Activated CD8-positive, alpha-beta T cell treated with anti-CD3 and anti-CD28 coated beads, Interleukin-2, amount 10 ng/mL, durations not matched to agents 7 days and 5 days (primary cell): ENCODE results near the gene LPAR5. TPM values are rescaled to one million over a fixed set of nuclear protein-coding genes. Genes with fewer than 3 reads are reported as not detected.

Experiments used
- ATAC-seq: fragments of 150-1000 bp; cut with Tn5 transposase; one replicate; pipeline ENCODE4 v1.10.0; 2021; ENCODE audit warnings: moderate library complexity
- CTCF ChIA-PET: fragments of 350-600 bp; sonication (Branson Sonifier 250); formaldehyde crosslinking; loops from one replicate; lab custom pipeline; 2021; ENCODE audit warnings: antibody characterized with exemption; lab: Charles Lee
- POLR2A ChIA-PET: fragments of 350-600 bp; sonication (Branson Sonifier 250); formaldehyde crosslinking; loops from one replicate; lab custom pipeline; 2021; ENCODE audit warnings: antibody characterized with exemption; lab: Charles Lee
- DNase-seq: peaks from one replicate; pipeline ENCODE4 v3.0.0-alpha.2; 2020
- H3K27ac Mint-ChIP-seq: one replicate; pipeline ENCODE4 v1.8.0; 2021; ENCODE audit warnings: mild to moderate bottlenecking, mixed read lengths
- H3K27me3 Mint-ChIP-seq: one replicate; pipeline ENCODE4 v1.8.0; 2021; ENCODE audit warnings: low read depth, mixed read lengths
- H3K36me3 Mint-ChIP-seq: one replicate; pipeline ENCODE4 v1.8.0; 2021; ENCODE audit warnings: low read depth, mixed read lengths
- H3K4me1 Mint-ChIP-seq: one replicate; pipeline ENCODE4 v1.8.0; 2021; ENCODE audit warnings: low read depth, mixed read lengths
- H3K4me3 Mint-ChIP-seq: one replicate; pipeline ENCODE4 v1.8.0; 2021; ENCODE audit warnings: mild to moderate bottlenecking, mixed read lengths
- H3K9me3 Mint-ChIP-seq: one replicate; pipeline ENCODE4 v1.8.0; 2022; ENCODE audit warnings: mixed read lengths; ENCODE audit not compliant: insufficient read depth
- total RNA-seq, 2 experiments: library from RNA; stranded (reverse); gene quantifications; one replicate each; pipeline ENCODE4 v1.2.3, GENCODE V29; 2021

Gene LPAR5
- 10 to 100 TPM; 16.5 to 16.8 TPM for total RNA-seq

- H3K36me3 Mint-ChIP-seq = peaks cover 2% of the 10 kb centered on the region
- POLR2A ChIA-PET = interaction anchor here (0.7 to 2.0 kb wide), 18 partner anchors 8 to 138 kb away, joined by 3 to 10 read pairs (median 4); partner anchors contain the start of genes ACRBP, COPS7A, MLF2 and ZNF384
- DNase-seq = peak; percentile 72
Measured at GRCh38 chr12:6635856-6636531, at the start of gene LPAR5. Gene LPAR5 (minus strand): TSS chr12:6635959. CDS start chr12:6621248, 14,711 bp downstream.

GRCh38 chr12:6684609-6685008, 48.9 kb upstream of the LPAR5 start:
- no peaks in the 10 kb centered on the region for H3K9me3 Mint-ChIP-seq
- peak overlapping the region; percentile 61 for H3K27ac Mint-ChIP-seq
- peaks cover 61% of the 10 kb centered on the region for H3K36me3 Mint-ChIP-seq
- H3K4me3 Mint-ChIP-seq = no peak overlapping the region
- H3K27me3 Mint-ChIP-seq = no peaks in the 10 kb centered on the region
- POLR2A ChIA-PET = interaction anchor here (0.7 to 1.5 kb wide), 3 partner anchors 15 to 64 kb away, joined by 3 to 4 read pairs (median 4); partner anchors contain the start of gene LPAR5
- H3K4me1 Mint-ChIP-seq = peaks cover 51% of the 10 kb centered on the region
- CTCF ChIA-PET = interaction anchor here (0.8 to 2.2 kb wide), 31 partner anchors 9 to 261 kb away, joined by 3 to 33 read pairs (median 5); partner anchors contain the start of genes COPS7A and USP5
- ATAC-seq (no peak), DNase-seq (peak; percentile 74)

More at GRCh38 chr12:6635856-6636531, at the start of gene LPAR5:
- Mint-ChIP-seq H3K27ac (peak within 1 kb of the TSS; percentile 89), H3K4me3 (peak within 1 kb of the TSS; percentile 77), H3K27me3 (no peaks in the 10 kb centered on the region), H3K4me1 (peaks cover 59% of the 10 kb centered on the region), H3K9me3 (no peaks in the 10 kb centered on the region)
- CTCF ChIA-PET = interaction anchor here (1.0 to 1.7 kb wide), 9 partner anchors 9 to 329 kb away, joined by 3 to 11 read pairs (median 4); partner anchors contain the start of genes PTMS and ZNF384
- ATAC-seq = peak; percentile 70

GRCh38 chr12:6676962-6677361, 41.2 kb upstream of the LPAR5 start:
- ATAC-seq (no peak), DNase-seq (no peak)
- H3K9me3 Mint-ChIP-seq = no peaks in the 10 kb centered on the region
- no peaks in the 10 kb centered on the region for H3K27me3 Mint-ChIP-seq
- H3K36me3 Mint-ChIP-seq = peaks cover 70% of the 10 kb centered on the region
- CTCF ChIA-PET = interaction anchor here (0.9 kb wide), 1 partner anchor 106 kb away, joined by 4 read pairs; no protein-coding TSS in a partner anchor
- POLR2A ChIA-PET = interaction anchor here (1.5 kb wide), 1 partner anchor 12 kb away, joined by 8 read pairs; the partner anchor contains the start of gene ZNF384
- peaks cover 4% of the 10 kb centered on the region for H3K4me1 Mint-ChIP-seq
- H3K27ac Mint-ChIP-seq = no peak overlapping the region
- no peak overlapping the region for H3K4me3 Mint-ChIP-seq

GRCh38 chr12:6672143-6672542, 36.4 kb upstream of the LPAR5 start:
- Mint-ChIP-seq H3K36me3 (peaks cover 76% of the 10 kb centered on the region), H3K27me3 (no peaks in the 10 kb centered on the region), H3K27ac (no peak overlapping the region), H3K4me3 (no peak overlapping the region), H3K4me1 (no peaks in the 10 kb centered on the region), H3K9me3 (no peaks in the 10 kb centered on the region)
- POLR2A ChIA-PET = no interaction called here
- CTCF ChIA-PET = interaction anchor here (1.0 kb wide), 1 partner anchor 12 kb away, joined by 3 read pairs; no protein-coding TSS in a partner anchor
- DNase-seq (no peak), ATAC-seq (no peak)

DNA sequence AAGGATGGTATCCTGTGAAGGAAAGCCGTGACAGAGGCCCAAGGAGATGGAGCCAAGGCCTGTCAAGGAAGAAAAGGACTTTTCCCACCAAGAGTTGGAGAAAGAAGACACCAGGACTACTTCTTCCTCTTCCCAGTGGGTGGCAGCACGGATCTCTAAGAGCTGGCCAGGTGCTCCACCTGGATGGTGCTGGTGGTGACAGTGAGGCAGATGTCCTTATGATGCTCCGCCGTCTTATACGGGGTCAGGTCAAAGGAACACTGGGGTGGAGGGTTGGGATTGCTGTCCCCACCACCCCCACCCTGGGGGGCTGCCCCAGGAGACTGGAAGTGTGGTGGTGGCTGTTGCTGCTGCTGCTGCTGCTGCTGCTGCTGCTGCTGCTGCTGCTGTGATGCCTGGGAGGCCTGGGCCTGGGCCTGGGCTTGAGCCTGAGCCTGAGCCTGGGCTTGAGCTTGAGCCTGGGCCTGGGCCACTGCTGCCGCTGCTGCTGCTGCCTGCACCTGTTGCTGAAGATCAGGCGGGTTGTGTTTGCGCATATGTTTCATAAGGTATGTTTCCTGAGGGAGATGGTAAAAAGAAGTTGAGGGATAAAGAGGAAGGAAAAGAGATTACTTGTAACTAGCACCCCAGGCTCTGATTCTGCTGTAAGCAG, 31.9 kb upstream of the LPAR5 start:
- CTCF ChIA-PET = interaction anchor here (1.2 to 2.4 kb wide), 2 partner anchors 12 to 17 kb away, joined by 3 to 7 read pairs; no protein-coding TSS in a partner anchor

DNA sequence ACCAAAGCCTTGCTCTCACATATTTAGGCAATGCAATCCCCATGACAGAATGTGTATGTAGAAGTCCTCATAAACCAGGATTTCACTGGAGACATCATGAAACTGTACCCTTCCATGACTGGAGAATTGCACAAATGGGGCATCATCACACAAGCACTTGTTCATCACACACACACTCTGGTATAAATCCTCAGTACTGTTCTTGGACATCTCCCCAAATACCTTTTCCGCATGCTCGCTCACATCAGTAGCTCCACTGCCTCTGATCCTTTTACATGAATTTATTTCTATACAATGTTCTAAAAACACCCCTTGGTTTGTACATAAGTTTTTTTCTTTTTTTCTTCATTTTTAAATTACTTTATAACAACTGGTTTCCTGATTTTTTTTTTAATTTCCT, 30.5 kb upstream of the LPAR5 start:
- no peak overlapping the region for H3K4me3 Mint-ChIP-seq
- POLR2A ChIA-PET = no interaction called here
- CTCF ChIA-PET = interaction anchor here (3.0 kb wide), 1 partner anchor 46 kb away, joined by 12 read pairs; no protein-coding TSS in a partner anchor

More for the DNA sequence above, 31.9 kb upstream of the LPAR5 start:
- DNase-seq (no peak), ATAC-seq (no peak)
- Mint-ChIP-seq H3K36me3 (peaks cover 66% of the 10 kb centered on the region), H3K27ac (peak overlapping the region; percentile 10), H3K27me3 (no peaks in the 10 kb centered on the region), H3K4me3 (no peak overlapping the region), H3K4me1 (peaks cover 13% of the 10 kb centered on the region), H3K9me3 (no peaks in the 10 kb centered on the region)
- POLR2A ChIA-PET = no interaction called here

GRCh38 chr12:6664902-6665301, 29.1 kb upstream of the LPAR5 start:
- no peaks in the 10 kb centered on the region for H3K27me3 Mint-ChIP-seq
- peaks cover 41% of the 10 kb centered on the region for H3K36me3 Mint-ChIP-seq
- peaks cover 22% of the 10 kb centered on the region for H3K4me1 Mint-ChIP-seq
- POLR2A ChIA-PET = interaction anchor here (0.6 to 1.7 kb wide), 5 partner anchors 24 to 60 kb away, joined by 3 to 7 read pairs (median 4); partner anchors contain the start of gene ZNF384
- DNase-seq (no peak), ATAC-seq (no peak)
- H3K4me3 Mint-ChIP-seq = no peak overlapping the region
- H3K27ac Mint-ChIP-seq = peak overlapping the region; percentile 94
- CTCF ChIA-PET = interaction anchor here (0.7 to 3.0 kb wide), 6 partner anchors 9 to 51 kb away, joined by 3 to 12 read pairs (median 5); partner anchors contain the start of gene ZNF384
- H3K9me3 Mint-ChIP-seq = no peaks in the 10 kb centered on the region

More for the DNA sequence above, 30.5 kb upstream of the LPAR5 start:
- no peaks in the 10 kb centered on the region for H3K9me3 Mint-ChIP-seq
- H3K36me3 Mint-ChIP-seq = peaks cover 52% of the 10 kb centered on the region
- peaks cover 22% of the 10 kb centered on the region for H3K4me1 Mint-ChIP-seq
- no peak for ATAC-seq
- no peak for DNase-seq
- H3K27ac Mint-ChIP-seq = no peak overlapping the region
- H3K27me3 Mint-ChIP-seq = no peaks in the 10 kb centered on the region

DNA sequence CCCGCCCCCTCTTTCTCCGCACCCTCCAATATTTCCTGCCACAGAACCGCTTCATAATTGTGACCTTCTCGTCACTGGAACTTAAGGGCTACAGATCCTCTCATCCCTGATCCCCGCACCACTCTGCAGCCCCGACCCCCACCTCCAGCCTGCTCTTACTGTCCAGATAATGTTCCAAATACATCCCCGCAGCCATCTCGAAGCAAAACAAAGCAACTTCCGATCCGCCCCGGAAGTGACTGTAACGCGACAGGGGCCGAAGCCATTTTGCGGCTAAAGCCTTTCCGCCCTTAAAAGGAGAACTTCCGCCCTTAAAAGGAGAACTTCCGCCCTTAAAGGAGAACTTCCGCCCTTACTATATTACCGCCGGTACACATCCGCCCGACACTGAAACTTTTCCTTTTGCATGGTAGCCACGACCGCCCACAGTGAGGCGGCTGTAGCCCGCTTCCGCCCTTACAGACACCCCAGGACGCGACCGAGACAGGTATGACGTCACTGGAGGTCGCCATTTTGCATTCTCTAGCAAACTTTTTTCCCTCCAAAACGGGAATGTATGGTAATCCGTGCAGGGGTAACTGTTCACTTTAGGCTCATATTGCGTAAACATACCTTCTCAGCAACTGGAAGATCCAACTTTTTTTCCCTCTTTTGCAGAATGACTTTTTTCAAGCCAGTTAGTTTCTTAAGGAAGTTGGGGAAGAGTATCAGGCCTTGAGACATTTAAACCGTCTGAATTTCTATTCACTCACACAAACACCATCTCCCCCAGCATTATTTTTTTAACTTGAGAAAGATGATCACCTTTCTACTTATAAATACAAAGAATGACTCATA, 27.4 kb upstream of the LPAR5 start, which contains the start of gene ING4:
TSS of gene ING4 (minus strand) at position 214 of the 837 bp plus-strand sequence. CDS start at position 196, 18 bp downstream.
- Mint-ChIP-seq H3K27me3 (no peaks in the 10 kb centered on the region), H3K4me1 (peaks cover 22% of the 10 kb centered on the region), H3K36me3 (peaks cover 32% of the 10 kb centered on the region), H3K9me3 (no peaks in the 10 kb centered on the region), H3K27ac (peak within 1 kb of the TSS; percentile 94), H3K4me3 (peak within 1 kb of the TSS; percentile 86)
- ChIA-PET CTCF (interaction anchor here (1.0 to 3.0 kb wide), 6 partner anchors 21 to 125 kb away, joined by 3 to 12 read pairs (median 6); partner anchors contain the start of gene ZNF384), POLR2A (interaction anchor here (0.6 to 1.3 kb wide), 3 partner anchors 13 to 28 kb away, joined by 3 to 4 read pairs (median 3); partner anchors contain the start of gene ZNF384)
- peak; percentile 99 for ATAC-seq
- DNase-seq = peak; percentile 99

DNA sequence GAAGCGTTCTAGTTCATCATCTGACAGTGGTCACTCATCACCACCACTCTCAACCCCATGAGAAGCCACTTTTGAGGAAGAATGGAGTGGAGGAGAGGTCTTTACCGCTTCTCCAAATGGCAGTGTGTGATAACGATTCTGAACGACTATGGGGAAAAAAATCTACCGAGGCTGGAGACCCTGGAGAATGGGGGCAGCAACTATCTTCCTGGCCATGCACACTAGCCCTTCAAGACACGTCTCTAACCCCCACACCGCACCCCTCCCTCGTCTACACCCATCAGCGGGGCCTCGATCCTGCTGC, 26.8 kb upstream of the LPAR5 start:
- Mint-ChIP-seq H3K27ac (peak overlapping the region; percentile 94), H3K9me3 (no peaks in the 10 kb centered on the region), H3K4me3 (peak overlapping the region; percentile 86), H3K36me3 (peaks cover 27% of the 10 kb centered on the region), H3K27me3 (no peaks in the 10 kb centered on the region), H3K4me1 (peaks cover 22% of the 10 kb centered on the region)
- DNase-seq (no peak), ATAC-seq (peak; percentile 66)
- ChIA-PET POLR2A (interaction anchor here (0.6 to 0.9 kb wide), 2 partner anchors 27 to 57 kb away, joined by 3 read pairs; partner anchors contain the start of gene ZNF384), CTCF (no interaction called here)

GRCh38 chr12:6653987-6654386, 18.2 kb upstream of the LPAR5 start:
- ChIA-PET POLR2A (interaction anchor here (1.7 kb wide), 1 partner anchor 18 kb away, joined by 3 read pairs; the partner anchor contains the start of gene LPAR5), CTCF (no interaction called here)
- H3K4me1 Mint-ChIP-seq = no peaks in the 10 kb centered on the region
- no peak for DNase-seq
- no peaks in the 10 kb centered on the region for H3K9me3 Mint-ChIP-seq
- H3K36me3 Mint-ChIP-seq = peaks cover 28% of the 10 kb centered on the region
- no peaks in the 10 kb centered on the region for H3K27me3 Mint-ChIP-seq
- no peak overlapping the region for H3K27ac Mint-ChIP-seq
- no peak overlapping the region for H3K4me3 Mint-ChIP-seq
- ATAC-seq = no peak
